CD14-positive monocyte (primary cell): ENCODE results near the gene COPS4. TPM values are rescaled to one million over a fixed set of nuclear protein-coding genes. Genes with fewer than 3 reads are reported as not detected.

Experiments used
- DNase-seq, 3 donors: peaks; one replicate each; pipeline ENCODE4 v3.0.0-alpha.2; 2011 to 2022
- H2AFZ ChIP-seq: 2 replicates; pipeline ENCODE4 v1.6.0; 2012; ENCODE audit warnings: mild to moderate bottlenecking, low read depth, low read length, inconsistent platforms; ENCODE audit not compliant: insufficient read depth, poor library complexity, severe bottlenecking
- H3K27ac ChIP-seq, 2 donors: 1 replicate in 1 of 2; 2 replicates in 1 of 2; pipeline ENCODE4 v1.5.1; 2012 to 2013; ENCODE audit warnings: low read length in 2 of 2, control low read depth in 1 of 2, inconsistent platforms in 1 of 2, low read depth in 1 of 2, mild to moderate bottlenecking in 1 of 2
- H3K27me3 ChIP-seq, 2 donors: one replicate each; pipeline versions ENCODE4 v1.6.0 to v1.6.1; 2011 to 2013; ENCODE audit warnings: low read length in 2 of 2; ENCODE audit not compliant: control insufficient read depth in 2 of 2, insufficient read depth in 2 of 2
- H3K36me3 ChIP-seq, 2 donors: replicated peaks in 1 of 2; 1 replicate in 1 of 2; 2 replicates in 1 of 2; pipeline versions ENCODE4 v1.5.1 to v1.6.1; 2012 to 2013; ENCODE audit warnings: low read length in 2 of 2, control low read depth in 1 of 2, inconsistent platforms in 1 of 2, mild to moderate bottlenecking in 1 of 2; ENCODE audit not compliant: insufficient read depth in 2 of 2, control insufficient read depth in 1 of 2
- H3K4me1 ChIP-seq, 2 donors: 1 replicate in 1 of 2; 2 replicates in 1 of 2; pipeline versions ENCODE4 v1.5.1 to v1.6.1; 2012 to 2013; ENCODE audit warnings: low read length in 2 of 2, control low read depth in 1 of 2, inconsistent platforms in 1 of 2, mild to moderate bottlenecking in 1 of 2, moderate library complexity in 1 of 2; ENCODE audit not compliant: insufficient read depth in 2 of 2, control insufficient read depth in 1 of 2
- H3K4me2 ChIP-seq: replicated peaks from 2 replicates; pipeline ENCODE3; 2012; ENCODE audit warnings: low read length, moderate library complexity, mild to moderate bottlenecking; ENCODE audit not compliant: poor library complexity, severe bottlenecking; ENCODE audit errors: extremely low read depth
- H3K4me3 ChIP-seq, 3 experiments: fragments of 200-600 bp in 1 of 3; sonication (generic) in 1 of 3; replicated peaks in 1 of 3; 1 replicate in 2 of 3; 2 replicates in 1 of 3; pipeline ENCODE4 v1.5.1; 2011 to 2013; ENCODE audit warnings: low read length in 3 of 3, mild to moderate bottlenecking in 3 of 3, control low read depth in 2 of 3, low read depth in 2 of 3, inconsistent platforms in 1 of 3, moderate library complexity in 1 of 3
- H3K79me2 ChIP-seq: 2 replicates; pipeline ENCODE4 v1.6.0; 2012; ENCODE audit warnings: mild to moderate bottlenecking, control low read depth, inconsistent platforms, low read length, moderate library complexity; ENCODE audit not compliant: insufficient read depth
- H3K9ac ChIP-seq: 2 replicates; pipeline ENCODE4 v1.6.0; 2017; ENCODE audit warnings: low read length, mild to moderate bottlenecking; ENCODE audit not compliant: insufficient read depth, poor library complexity, severe bottlenecking
- H3K9me3 ChIP-seq, 2 donors: replicated peaks in 1 of 2; 1 replicate in 1 of 2; 2 replicates in 1 of 2; pipeline versions ENCODE4 v1.5.1 to v1.6.1; 2012 to 2013; ENCODE audit warnings: low read length in 2 of 2, control low read depth in 1 of 2; ENCODE audit not compliant: control insufficient read depth in 1 of 2, insufficient read depth in 1 of 2
- H4K20me1 ChIP-seq: 2 replicates; pipeline ENCODE4 v1.6.0; 2012; ENCODE audit warnings: mild to moderate bottlenecking, low read length, control low read depth, moderate library complexity; ENCODE audit not compliant: insufficient read depth
- H3K27ac Mint-ChIP-seq, 7 donors: one replicate each; pipeline ENCODE4 v1.8.0; 2020; ENCODE audit warnings: mild to moderate bottlenecking in 7 of 7, mixed read lengths in 7 of 7, moderate library complexity in 6 of 7, inconsistent platforms in 2 of 7
- H3K27me3 Mint-ChIP-seq, 3 donors: one replicate each; pipeline ENCODE4 v1.8.0; 2021 to 2022; ENCODE audit warnings: low read depth in 3 of 3, mild to moderate bottlenecking in 3 of 3, mixed read lengths in 3 of 3, moderate library complexity in 3 of 3, inconsistent platforms in 1 of 3
- H3K36me3 Mint-ChIP-seq, 2 donors: one replicate each; pipeline ENCODE4 v1.8.0; 2020; ENCODE audit warnings: mixed read lengths in 2 of 2, inconsistent platforms in 1 of 2, mild to moderate bottlenecking in 1 of 2
- H3K4me1 Mint-ChIP-seq: one replicate; pipeline ENCODE4 v1.8.0; 2020; ENCODE audit warnings: mild to moderate bottlenecking, mixed read lengths
- H3K4me3 Mint-ChIP-seq, 2 donors: one replicate each; pipeline ENCODE4 v1.8.0; 2020; ENCODE audit warnings: mild to moderate bottlenecking in 2 of 2, mixed read lengths in 2 of 2, moderate library complexity in 1 of 2
- H3K9me3 Mint-ChIP-seq, 7 donors: one replicate each; pipeline ENCODE4 v1.8.0; 2020 to 2022; ENCODE audit warnings: mixed read lengths in 7 of 7, mild to moderate bottlenecking in 6 of 7, moderate library complexity in 6 of 7, inconsistent platforms in 2 of 7
- CTCF ChIP-seq: fragments of 200-600 bp; IDR thresholded peaks from one replicate; pipeline ENCODE4 v1.8.0; 2022; ENCODE audit warnings: antibody characterized with exemption, mild to moderate bottlenecking
- WGBS: methylation state at CpG from one replicate; pipeline ENCODE4 v1.1.5; 2013; ENCODE audit warnings: missing lambda C conversion rate; ENCODE audit not compliant: insufficient coverage; 5-methylcytosine and 5-hydroxymethylcytosine counted together
- intact Hi-C, 2 donors: fragments of 100-400 bp; cut with micrococcal nuclease; formaldehyde crosslinking; loops; one replicate each; pipeline versions ENCODE4 v1.15.0 to v1.15.1; 2023
- polyA plus RNA-seq, 3 donors: library from polyadenylated mRNA; depleted of rRNA in 1 of 3; unstranded in 2 of 3; stranded (reverse) in 1 of 3; fragments of 300-500 nt in 2 of 3; fragments of >200 nt in 1 of 3; fragmentation: Illumina TruSeq in 2 of 3; gene quantifications; 1 replicate in 2 of 3; 2 replicates in 1 of 3; pipeline ENCODE4 v1.2.3, GENCODE V29; 2012 to 2021

COPS4 gene
- polyA plus RNA-seq, 3 donors: 16.0 to 54.7 (median 54.5) TPM

DNA sequence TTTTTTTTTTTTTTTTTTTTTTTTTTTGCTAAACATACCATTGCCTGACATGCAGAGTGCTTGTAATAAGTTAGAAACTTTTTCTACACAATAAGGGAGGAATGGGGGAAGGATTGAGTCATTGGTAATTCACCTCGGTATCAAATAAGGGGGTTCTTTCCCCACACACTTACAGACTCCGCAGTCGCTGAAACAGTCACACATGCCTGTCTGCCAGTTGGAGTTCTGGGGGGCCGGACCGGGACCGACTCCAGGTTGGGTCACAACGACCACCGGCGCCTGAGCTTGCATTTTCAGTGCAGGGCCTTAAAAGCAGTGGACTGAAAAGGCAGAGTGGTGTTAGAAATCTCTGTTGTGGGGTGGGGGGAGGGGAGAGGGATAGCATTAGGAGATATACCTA is 72.6 kb downstream of the COPS4 start:
- Histone ChIP-seq H3K9ac (no peak overlapping the region), H3K27me3 (no peaks in the 10 kb centered on the region), H3K27ac (peak overlapping the region in 1 of 2 donors; percentile 51), H3K36me3 (peaks cover 33 to 35% of the 10 kb centered on the region in 2 donors), H3K4me3 (peak overlapping the region in 1 of 3 experiments; percentile 30), H3K79me2 (peaks cover 99% of the 10 kb centered on the region), H2AFZ (no peak overlapping the region), H3K4me2 (peak overlapping the region; percentile 86), H3K9me3 (no peaks in the 10 kb centered on the region), H4K20me1 (no peaks in the 10 kb centered on the region), H3K4me1 (peaks cover 32 to 39% of the 10 kb centered on the region in 2 donors)
- H3K36me3 Mint-ChIP-seq: peaks cover 24 to 52% of the 10 kb centered on the region in 2 donors
- H3K27me3 Mint-ChIP-seq: no peaks in the 10 kb centered on the region
- no peak overlapping the region for H3K4me3 Mint-ChIP-seq
- H3K4me1 Mint-ChIP-seq: peaks cover 39% of the 10 kb centered on the region
- H3K27ac Mint-ChIP-seq: peak overlapping the region in 1 of 7 donors; percentile 6
- WGBS: 86% methylated on average over 9 of the region's 9 CpGs
- DNase-seq: no peak
- H3K9me3 Mint-ChIP-seq: no peaks in the 10 kb centered on the region
- intact Hi-C loops: loop anchor here in 1 of 2 donors (5.0 kb wide), 1 partner anchor 155 kb away; no protein-coding TSS in a partner anchor
- TF ChIP-seq CTCF: no peak

DNA sequence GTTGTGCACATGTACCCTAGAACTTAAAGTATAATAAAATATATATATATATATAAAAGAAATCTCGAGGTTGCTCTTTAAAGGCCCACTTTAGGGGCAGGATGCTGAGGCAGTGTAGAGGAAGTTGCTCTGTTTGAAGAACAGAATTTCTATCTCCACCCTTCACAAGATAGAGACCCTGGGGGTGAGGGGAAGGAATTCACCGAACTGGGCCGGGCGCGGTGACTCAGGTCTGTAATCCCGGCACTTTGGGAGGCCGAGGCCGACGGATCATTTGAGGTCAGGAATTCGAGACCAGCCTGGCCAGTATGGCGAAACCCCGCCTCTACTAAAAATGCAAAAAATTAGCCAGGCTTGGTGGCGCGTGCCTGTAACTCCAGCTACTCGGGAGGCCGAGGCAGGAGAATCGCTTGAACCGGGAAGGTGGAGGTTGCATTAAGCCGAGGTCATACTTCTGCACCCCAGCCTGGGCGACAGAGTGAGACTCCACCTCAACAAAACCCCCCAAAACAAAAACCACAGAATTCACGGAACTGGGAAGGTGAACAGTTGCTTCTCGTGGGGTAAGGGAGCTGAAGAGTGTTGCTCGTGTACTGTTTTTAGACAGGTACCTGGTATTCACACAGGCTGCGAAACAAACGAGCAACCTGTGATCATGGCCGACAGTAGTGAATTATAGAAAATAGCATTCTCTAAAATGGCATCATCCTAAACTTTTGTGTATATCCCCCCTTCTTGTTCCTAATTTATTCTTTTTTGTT is 73.3 kb downstream of the COPS4 start:
- Mint-ChIP-seq H3K36me3 (peaks cover 20 to 45% of the 10 kb centered on the region in 2 donors), H3K27me3 (no peaks in the 10 kb centered on the region), H3K9me3 (no peaks in the 10 kb centered on the region), H3K4me1 (peaks cover 42% of the 10 kb centered on the region), H3K27ac (peak overlapping the region; percentile 86 to 96 (median 94)), H3K4me3 (peak overlapping the region; percentile 92 to 95)
- Histone ChIP-seq H3K4me3 (peak overlapping the region; percentile 85 to 95 (median 90)), H3K4me2 (peak overlapping the region; percentile 86), H3K79me2 (peaks cover 99% of the 10 kb centered on the region), H4K20me1 (no peaks in the 10 kb centered on the region), H3K27ac (peak overlapping the region; percentile 87 to 88), H3K4me1 (peaks cover 37 to 45% of the 10 kb centered on the region in 2 donors), H3K27me3 (no peaks in the 10 kb centered on the region), H3K36me3 (peaks cover 29% of the 10 kb centered on the region in 2 donors), H2AFZ (peak overlapping the region; percentile 93), H3K9me3 (no peaks in the 10 kb centered on the region), H3K9ac (peak overlapping the region; percentile 87)
- TF ChIP-seq CTCF: no peak
- intact Hi-C loops: loop anchor here in 1 of 2 donors (5.0 kb wide), 1 partner anchor 154 kb away; no protein-coding TSS in a partner anchor
- 29% methylated on average over 11 of the region's 26 CpGs for WGBS
- DNase-seq: peak in 2 of 3 donors; percentile 50 to 64
